Breast epithelium (tissue), 4 donors: ENCODE data around the gene HDDC3. TPM values are rescaled to one million over a fixed set of nuclear protein-coding genes. Genes with fewer than 3 reads are reported as not detected.

Experiments used
- DNase-seq, 2 donors: peaks; one replicate each; pipeline ENCODE4 v3.0.0-alpha.2; 2019; ENCODE audit warnings: low spot score in 2 of 2
- H3K27ac ChIP-seq, 2 donors: fragments of 200-600 bp; sonication (generic) in 1 of 2; one replicate each; pipeline ENCODE4 v1.5.1; 2016 to 2019; ENCODE audit warnings: mild to moderate bottlenecking in 1 of 2
- H3K27me3 ChIP-seq, 2 donors: fragments of 200-600 bp; sonication (generic) in 1 of 2; one replicate each; pipeline versions ENCODE4 v1.5.1 to v1.6.0; 2017 to 2019; ENCODE audit warnings: control low read depth in 1 of 2, mild to moderate bottlenecking in 1 of 2
- H3K36me3 ChIP-seq: fragments of 200-600 bp; one replicate; pipeline ENCODE4 v1.5.1; 2019
- H3K4me1 ChIP-seq, 2 donors: fragments of 200-600 bp; sonication (generic); one replicate each; pipeline ENCODE4 v1.5.1; 2016 to 2019; ENCODE audit warnings: control low read depth in 1 of 2
- H3K4me3 ChIP-seq, 3 donors: fragments of 200-600 bp; sonication (generic); 1 replicate in 2 of 3; 2 replicates in 1 of 3; pipeline ENCODE4 v1.5.1; 2016 to 2019; ENCODE audit warnings: mild to moderate bottlenecking in 3 of 3, moderate library complexity in 2 of 3
- H3K9me3 ChIP-seq, 2 donors: fragments of 200-600 bp; sonication (generic) in 1 of 2; one replicate each; pipeline ENCODE4 v1.5.1; 2016 to 2019; ENCODE audit warnings: control low read depth in 1 of 2
- CTCF ChIP-seq, 3 donors: fragments of 450-650 bp; IDR thresholded peaks; one replicate each; pipeline ENCODE4 v1.5.1; 2016 to 2017; ENCODE audit warnings: antibody characterized with exemption in 3 of 3, mild to moderate bottlenecking in 3 of 3, moderate library complexity in 3 of 3
- POLR2A ChIP-seq: fragments of 450-650 bp; IDR thresholded peaks from one replicate; pipeline ENCODE4 v1.6.1; 2016; ENCODE audit warnings: antibody characterized with exemption, mild to moderate bottlenecking, moderate library complexity
- POLR2AphosphoS5 ChIP-seq, 3 donors: sonication (generic); formaldehyde crosslinking; IDR thresholded peaks; one replicate each; pipeline ENCODE4 v1.6.1; 2017; ENCODE audit warnings: antibody characterized with exemption in 3 of 3
- intact Hi-C: fragments of 100-400 bp; cut with DNase I; formaldehyde crosslinking; loops from one replicate; pipeline ENCODE4 v1.15.1; 2023; ENCODE audit warnings: low total_unique reads
- total RNA-seq, 3 donors: library from RNA; depleted of rRNA; stranded (reverse); fragments of >200 nt; gene quantifications; one replicate each; pipeline ENCODE4 v1.1.0, GENCODE V29; 2016

Gene HDDC3
- total RNA-seq, 3 donors from 2014 or later = 19.0 to 22.3 (median 19.4) TPM

GRCh38 chr15:90921887-90922286 lies 10.5 kb downstream of the HDDC3 start:
- TF ChIP-seq CTCF (IDR thresholded peaks at IDR 0.05) = no peak
- TF ChIP-seq POLR2AphosphoS5 (IDR thresholded peaks at IDR 0.05) = no peak
- TF ChIP-seq POLR2A = no peak
- Histone ChIP-seq H3K4me1 (no peaks in the 10 kb centered on the region), H3K4me3 (no peak overlapping the region), H3K36me3 (no peaks in the 10 kb centered on the region), H3K27ac (no peak overlapping the region), H3K9me3 (no peaks in the 10 kb centered on the region), H3K27me3 (no peaks in the 10 kb centered on the region)
- intact Hi-C loops = no loop called here
- DNase-seq = no peak

- no peak for TF ChIP-seq POLR2A
- TF ChIP-seq CTCF (IDR thresholded peaks at IDR 0.05) = no peak
- no peak for TF ChIP-seq POLR2AphosphoS5 (IDR thresholded peaks at IDR 0.05)
- Histone ChIP-seq H3K36me3 (no peaks in the 10 kb centered on the region), H3K27ac (no peak overlapping the region), H3K27me3 (no peaks in the 10 kb centered on the region), H3K9me3 (no peaks in the 10 kb centered on the region), H3K4me1 (no peaks in the 10 kb centered on the region), H3K4me3 (no peak overlapping the region)
- DNase-seq = no peak
- intact Hi-C loops = no loop called here
Observed at GRCh38 chr15:90918835-90919234, 13.5 kb downstream of the HDDC3 start.

- Histone ChIP-seq H3K27ac (no peak overlapping the region), H3K9me3 (no peaks in the 10 kb centered on the region), H3K4me3 (no peak overlapping the region), H3K27me3 (no peaks in the 10 kb centered on the region), H3K4me1 (no peaks in the 10 kb centered on the region), H3K36me3 (peaks cover 5% of the 10 kb centered on the region)
- DNase-seq = no peak
- no peak for TF ChIP-seq POLR2A
- intact Hi-C loops = no loop called here
Observed at GRCh38 chr15:90918034-90918788, 14.1 kb downstream of the HDDC3 start.

GRCh38 chr15:90917569-90917968 lies 14.8 kb downstream of the HDDC3 start:
- intact Hi-C loops = no loop called here
- H3K9me3 ChIP-seq = no peaks in the 10 kb centered on the region
- DNase-seq = no peak
- peaks cover 11% of the 10 kb centered on the region for H3K36me3 ChIP-seq
- H3K27me3 ChIP-seq = no peaks in the 10 kb centered on the region
- H3K27ac ChIP-seq = no peak overlapping the region
- no peak for TF ChIP-seq POLR2A
- no peak for TF ChIP-seq CTCF (IDR thresholded peaks at IDR 0.05)
- no peak for TF ChIP-seq POLR2AphosphoS5 (IDR thresholded peaks at IDR 0.05)
- no peak overlapping the region for H3K4me3 ChIP-seq
- H3K4me1 ChIP-seq = no peaks in the 10 kb centered on the region

- no peak for DNase-seq
- no peaks in the 10 kb centered on the region for H3K4me1 ChIP-seq
- no peak overlapping the region for H3K27ac ChIP-seq
- no peak overlapping the region for H3K4me3 ChIP-seq
- peaks cover 20% of the 10 kb centered on the region for H3K36me3 ChIP-seq
- no peaks in the 10 kb centered on the region for H3K27me3 ChIP-seq
- TF ChIP-seq CTCF (IDR thresholded peaks at IDR 0.05) (no peak), POLR2A (no peak), POLR2AphosphoS5 (IDR thresholded peaks at IDR 0.05) (no peak)
- intact Hi-C loops = no loop called here
- no peaks in the 10 kb centered on the region for H3K9me3 ChIP-seq
Observed at GRCh38 chr15:90916461-90916860, 15.9 kb downstream of the HDDC3 start.
